GM18526 (cell line): ENCODE data around the gene DNAJC4.

ENCODE experiments used
- POLR2A ChIP-seq: IDR thresholded peaks from 3 replicates; pipeline ENCODE4 v1.6.1; 2011; ENCODE audit not compliant: insufficient read length; ENCODE audit errors: extremely low read depth

DNAJC4 gene

DNA sequence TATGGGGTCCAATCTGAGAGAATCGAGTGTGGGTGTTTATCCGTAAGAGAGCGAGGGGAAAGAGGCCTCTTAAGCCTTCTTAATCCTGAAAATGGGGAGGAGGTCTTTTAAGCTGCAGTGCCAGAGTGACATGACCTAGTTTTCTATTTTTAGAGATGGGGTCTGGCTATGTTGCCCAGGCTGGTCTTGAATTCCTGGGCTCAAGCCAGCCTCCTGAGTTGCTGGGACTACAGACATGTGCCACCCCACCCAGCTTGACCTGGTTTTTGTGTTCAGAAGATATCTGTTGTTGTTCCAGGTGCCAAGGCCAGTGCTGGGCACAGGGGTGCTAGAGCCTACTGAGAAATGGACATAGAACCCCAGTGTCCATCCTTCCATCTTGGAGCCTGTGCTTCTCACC, 52.7 kb downstream of the DNAJC4 start:
- TF ChIP-seq POLR2A: no peak
